GM23248 (cell line): ENCODE measurements around the gene RABEP1. TPM values are rescaled to one million over a fixed set of nuclear protein-coding genes. Genes with fewer than 3 reads are reported as not detected.

Experiments used
- DNase-seq: peaks from one replicate; pipeline ENCODE4 v3.0.0-alpha.2; 2015
- H2AFZ ChIP-seq: fragments of 200-600 bp; sonication (generic); 2 replicates; pipeline ENCODE4 v1.6.1; 2016; ENCODE audit warnings: antibody characterized with exemption
- H3F3A ChIP-seq: fragments of 200-600 bp; sonication (generic); 2 replicates; pipeline ENCODE4 v1.6.1; 2016; ENCODE audit warnings: mild to moderate bottlenecking, antibody characterized with exemption, mixed run types; ENCODE audit not compliant: insufficient read depth
- H3K27ac ChIP-seq: fragments of 200-600 bp; sonication (generic); 2 replicates; pipeline ENCODE4 v1.5.1; 2016; ENCODE audit warnings: mild to moderate bottlenecking
- H3K27me3 ChIP-seq: fragments of 200-600 bp; sonication (generic); replicated peaks from 2 replicates; pipeline ENCODE4 v1.6.1; 2016; ENCODE audit warnings: mild to moderate bottlenecking; ENCODE audit not compliant: insufficient read depth
- H3K36me3 ChIP-seq: fragments of 200-600 bp; sonication (generic); 2 replicates; pipeline ENCODE4 v1.6.1; 2016; ENCODE audit warnings: low read depth, mild to moderate bottlenecking
- H3K4me1 ChIP-seq: fragments of 200-600 bp; sonication (generic); 2 replicates; pipeline ENCODE4 v1.6.1; 2016; ENCODE audit warnings: mild to moderate bottlenecking; ENCODE audit not compliant: insufficient read depth
- H3K4me2 ChIP-seq: fragments of 200-600 bp; sonication (generic); one replicate; pipeline ENCODE4 v1.6.1; 2016; ENCODE audit warnings: mild to moderate bottlenecking; ENCODE audit not compliant: unreplicated experiment
- H3K4me3 ChIP-seq: fragments of 200-600 bp; sonication (generic); 2 replicates; pipeline ENCODE4 v1.5.1; 2016; ENCODE audit warnings: mild to moderate bottlenecking
- H3K79me2 ChIP-seq: fragments of 200-600 bp; sonication (generic); 2 replicates; pipeline ENCODE4 v1.6.1; 2016; ENCODE audit warnings: mild to moderate bottlenecking; ENCODE audit not compliant: insufficient read depth
- H3K9ac ChIP-seq: fragments of 200-600 bp; sonication (generic); 2 replicates; pipeline ENCODE4 v1.6.1; 2016; ENCODE audit warnings: mild to moderate bottlenecking
- H3K9me2 ChIP-seq: fragments of 200-600 bp; sonication (generic); 2 replicates; pipeline ENCODE4 v1.6.1; 2016; ENCODE audit warnings: mixed run types, mild to moderate bottlenecking, moderate library complexity; ENCODE audit not compliant: insufficient read depth
- H3K9me3 ChIP-seq: fragments of 200-600 bp; sonication (generic); one replicate; pipeline ENCODE4 v1.6.1; 2017; ENCODE audit warnings: low read depth
- H4K20me1 ChIP-seq: fragments of 200-600 bp; sonication (generic); 2 replicates; pipeline ENCODE4 v1.6.0; 2016; ENCODE audit not compliant: insufficient read depth
- EZH2 ChIP-seq: fragments of 200-600 bp; sonication (generic); IDR thresholded peaks from 2 replicates; pipeline ENCODE4 v1.6.1; 2018; ENCODE audit warnings: antibody characterized with exemption, mild to moderate bottlenecking; ENCODE audit not compliant: insufficient read depth, poor library complexity, severe bottlenecking
- EZH2phosphoT487 ChIP-seq: fragments of 200-600 bp; sonication (generic); IDR thresholded peaks from 2 replicates; pipeline ENCODE4 v1.6.1; 2018; ENCODE audit warnings: antibody characterized with exemption, moderate library complexity, mild to moderate bottlenecking, low read depth; ENCODE audit not compliant: insufficient read depth
- WGBS, 2 experiments: methylation state at CpG; one replicate each; pipeline ENCODE4 v1.1.6; 2015 to 2017; ENCODE audit warnings: low lambda C conversion rate in 2 of 2, low coverage in 1 of 2; ENCODE audit errors: missing lambda C conversion rate in 2 of 2; 5-methylcytosine and 5-hydroxymethylcytosine counted together
- in situ Hi-C: fragments of 300-500 bp; cut with MboI; formaldehyde crosslinking; loops from 2 replicates; pipeline ENCODE4 v1.15.0; 2020
- polyA plus RNA-seq: library from polyadenylated mRNA; unstranded; fragments of >200 nt; fragmentation: Nextera tagmentation; extraction: Ambion mirVana; gene quantifications from 2 replicates; pipeline ENCODE4 v1.2.1, GENCODE V29; 2016
- total RNA-seq: library from RNA; depleted of rRNA; stranded (reverse); fragments of >200 nt; shearing (Covaris generic); gene quantifications from 2 replicates; pipeline ENCODE4 v1.2.3, GENCODE V29; 2014

The RABEP1 gene
- total and polyA plus RNA-seq, 2 experiments from 2014 or later: 26.3 to 33.6 TPM

DNA sequence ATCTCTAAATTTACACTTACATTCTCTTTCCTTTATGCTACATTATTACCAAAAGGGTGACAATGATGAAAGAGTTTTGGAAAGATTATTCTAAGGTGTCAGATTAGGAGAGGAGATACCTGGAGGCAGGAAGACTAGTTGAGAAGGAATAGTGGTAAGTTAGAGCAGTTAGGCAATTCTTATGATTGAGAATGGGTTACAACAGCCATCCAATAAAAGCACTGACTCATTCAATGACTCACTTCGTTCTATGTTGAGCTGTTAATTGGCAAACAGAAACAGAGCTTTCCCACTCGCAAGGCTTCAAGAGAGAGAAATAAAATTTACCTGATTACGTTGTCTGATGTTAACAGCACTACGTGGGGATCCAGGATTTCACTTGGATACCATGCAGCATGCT is 131.6 kb downstream of the RABEP1 start:
- peaks cover 24% of the 10 kb centered on the region for H3K4me1 ChIP-seq
- H3K36me3 ChIP-seq: peaks cover 43% of the 10 kb centered on the region
- in situ Hi-C loops: no loop called here
- no peaks in the 10 kb centered on the region for H3K9me2 ChIP-seq
- H2AFZ ChIP-seq: no peak overlapping the region
- H4K20me1 ChIP-seq: no peaks in the 10 kb centered on the region
- H3K27me3 ChIP-seq: no peaks in the 10 kb centered on the region
- 8 to 13% methylated on average over 4 of the region's 4 CpGs for WGBS, 2 experiments
- H3F3A ChIP-seq: peaks cover 27% of the 10 kb centered on the region
- H3K9ac ChIP-seq: peak overlapping the region; percentile 58
- H3K4me2 ChIP-seq: peak overlapping the region; percentile 59
- no peak for TF ChIP-seq EZH2
- TF ChIP-seq EZH2phosphoT487: no peak
- peaks cover 72% of the 10 kb centered on the region for H3K79me2 ChIP-seq
- no peaks in the 10 kb centered on the region for H3K9me3 ChIP-seq
- peak; percentile 95 for DNase-seq
- H3K4me3 ChIP-seq: peak overlapping the region; percentile 40
- H3K27ac ChIP-seq: peak overlapping the region; percentile 86

DNA sequence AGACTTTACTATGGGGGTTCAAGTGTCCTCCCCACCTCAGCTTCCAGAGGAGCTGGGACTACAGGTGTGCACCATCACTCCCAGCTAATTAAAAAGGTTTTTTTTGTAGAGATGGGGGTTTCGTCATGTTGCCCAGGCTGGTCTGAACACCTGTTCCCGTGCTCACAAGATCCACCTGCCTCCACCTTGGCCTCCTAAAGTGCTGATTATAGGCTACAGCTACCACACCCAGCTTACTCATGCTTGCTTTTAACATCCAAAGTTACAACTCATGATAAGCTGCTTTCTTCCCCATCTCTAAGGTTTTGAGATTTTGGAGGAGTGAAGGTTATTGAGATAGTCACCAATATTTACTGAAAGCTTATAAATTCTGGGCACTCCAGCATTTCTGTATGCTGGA is 134.8 kb downstream of the RABEP1 start:
- Histone ChIP-seq H3K4me3 (no peak overlapping the region), H3K9me2 (no peaks in the 10 kb centered on the region), H3F3A (peaks cover 31% of the 10 kb centered on the region), H3K79me2 (peaks cover 72% of the 10 kb centered on the region), H3K36me3 (peaks cover 13% of the 10 kb centered on the region; the same call in 1 of the 2 replicates), H3K4me1 (peaks cover 31% of the 10 kb centered on the region), H3K27ac (no peak overlapping the region), H3K27me3 (no peaks in the 10 kb centered on the region), H2AFZ (no peak overlapping the region), H3K9ac (no peak overlapping the region), H3K4me2 (no peak overlapping the region), H4K20me1 (no peaks in the 10 kb centered on the region), H3K9me3 (no peaks in the 10 kb centered on the region)
- TF ChIP-seq EZH2phosphoT487 (no peak), EZH2 (no peak)
- WGBS, 2 experiments: 100% methylated on average over 2 of the region's 2 CpGs
- no peak for DNase-seq
- in situ Hi-C loops: no loop called here

DNA sequence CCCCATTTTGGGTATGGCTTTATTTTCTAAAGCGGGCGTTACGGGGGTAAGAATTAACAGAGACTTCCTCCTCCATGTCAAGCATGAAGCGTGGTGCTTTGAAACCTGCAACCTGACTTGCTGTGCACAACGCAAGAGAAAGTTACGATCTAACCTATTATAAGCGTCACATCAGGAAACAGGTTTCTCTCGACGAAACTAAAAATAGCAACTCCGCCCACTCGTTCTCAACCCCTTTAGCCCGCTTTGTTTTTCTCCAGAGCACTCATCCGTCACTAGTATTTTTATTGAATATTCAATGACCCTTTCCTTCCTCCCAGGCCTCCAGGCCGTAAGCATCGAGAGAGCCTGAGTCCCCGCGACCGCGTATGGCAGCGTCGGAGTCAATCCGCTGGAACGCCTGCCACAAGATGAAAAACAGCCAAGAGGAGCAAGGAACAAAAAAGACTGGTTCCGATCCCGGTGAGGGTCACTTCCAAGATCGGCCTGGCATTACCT is 136.8 kb downstream of the RABEP1 start:
- H3K4me3 ChIP-seq: peak overlapping the region; percentile 96
- H3F3A ChIP-seq: peaks cover 26% of the 10 kb centered on the region
- H3K36me3 ChIP-seq: no peaks in the 10 kb centered on the region; the same call in 1 of the 2 replicates
- H3K27ac ChIP-seq: peak overlapping the region; percentile 85
- peak overlapping the region; percentile 98 for H2AFZ ChIP-seq
- H3K9ac ChIP-seq: peak overlapping the region; percentile 94
- H3K4me1 ChIP-seq: peaks cover 27% of the 10 kb centered on the region
- no peaks in the 10 kb centered on the region for H3K9me2 ChIP-seq
- in situ Hi-C loops: no loop called here
- 0 to 2% methylated on average over 26 of the region's 26 CpGs for WGBS, 2 experiments
- H3K9me3 ChIP-seq: no peaks in the 10 kb centered on the region
- no peaks in the 10 kb centered on the region for H4K20me1 ChIP-seq
- H3K79me2 ChIP-seq: peaks cover 57% of the 10 kb centered on the region
- TF ChIP-seq EZH2phosphoT487 (no peak), EZH2 (no peak)
- DNase-seq: peak; percentile 69
- no peaks in the 10 kb centered on the region for H3K27me3 ChIP-seq
- H3K4me2 ChIP-seq: peak overlapping the region; percentile 98

DNA sequence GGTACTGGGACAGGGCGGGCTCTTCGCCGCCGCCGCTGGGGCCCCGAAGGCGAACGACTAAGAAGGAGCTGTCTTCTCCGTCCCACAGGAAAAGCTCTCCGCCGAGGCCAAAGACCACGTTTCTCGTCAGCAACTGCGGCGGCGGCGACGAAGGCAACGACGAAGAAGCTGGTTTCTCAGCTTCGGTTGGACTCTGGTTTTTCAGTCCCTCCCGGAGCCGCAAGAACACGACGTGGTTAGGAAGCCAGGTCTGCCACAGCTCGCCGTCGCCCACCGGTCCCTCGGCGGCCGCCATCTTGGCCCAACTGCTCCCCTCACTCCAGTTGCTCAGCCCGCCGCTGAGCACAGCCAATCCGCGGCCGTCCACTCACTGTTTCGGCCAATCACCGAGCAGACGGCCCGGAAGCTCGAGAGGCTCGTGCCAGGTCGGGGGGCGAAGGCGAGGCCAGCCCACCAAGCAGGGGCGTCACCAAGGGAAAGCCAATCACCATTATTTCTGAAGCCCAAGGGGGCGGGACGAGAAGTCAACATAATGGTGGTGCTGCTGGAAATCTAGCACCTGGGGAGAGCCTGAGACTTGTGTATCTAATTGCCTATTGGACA is 137.4 kb downstream of the RABEP1 start, which contains the start of gene NUP88:
Gene NUP88, minus strand, starts transcription at position 307 of the 603 bp plus-strand sequence. Its CDS starts 12 bp downstream, at position 295.
- H3K9me3 ChIP-seq: no peaks in the 10 kb centered on the region
- peak within 1 kb of the TSS; percentile 98 for H2AFZ ChIP-seq
- no peaks in the 10 kb centered on the region for H3K27me3 ChIP-seq
- in situ Hi-C loops: no loop called here
- H3K4me1 ChIP-seq: peaks cover 22% of the 10 kb centered on the region
- peaks cover 20% of the 10 kb centered on the region for H3F3A ChIP-seq
- 1 to 2% methylated on average over 47 to 49 of the region's 49 CpGs for WGBS, 2 experiments
- peaks cover 57% of the 10 kb centered on the region for H3K79me2 ChIP-seq
- H3K9ac ChIP-seq: peak within 1 kb of the TSS; percentile 94
- peak within 1 kb of the TSS; percentile 96 for H3K4me3 ChIP-seq
- peak within 1 kb of the TSS; percentile 85 for H3K27ac ChIP-seq
- no peaks in the 10 kb centered on the region for H3K9me2 ChIP-seq
- peak within 1 kb of the TSS; percentile 98 for H3K4me2 ChIP-seq
- TF ChIP-seq EZH2phosphoT487 (no peak), EZH2 (no peak)
- peak; percentile 98 for DNase-seq
- no peaks in the 10 kb centered on the region for H4K20me1 ChIP-seq
- no peaks in the 10 kb centered on the region; the same call in 1 of the 2 replicates for H3K36me3 ChIP-seq
